SK-N-SH (cell line): Measurements from ENCODE around the gene SAMD4A.

Experiments
- ELF1 ChIP-seq: IDR thresholded peaks from 2 replicates; pipeline ENCODE4 v1.4.0; 2012
- FOSL2 ChIP-seq: IDR thresholded peaks from 2 replicates; pipeline ENCODE4 v1.4.0; 2012; ENCODE audit warnings: low read depth, mild to moderate bottlenecking, moderate library complexity, borderline replicate concordance
- FOXM1 ChIP-seq: IDR thresholded peaks from 2 replicates; pipeline ENCODE4 v1.4.0; 2012; ENCODE audit warnings: low read depth, mild to moderate bottlenecking
- JUND ChIP-seq: IDR thresholded peaks from 2 replicates; pipeline ENCODE4 v1.4.0; 2012
- POLR2AphosphoS5 ChIP-seq: IDR thresholded peaks from 2 replicates; pipeline ENCODE4 v1.6.1; 2012; ENCODE audit warnings: low read depth, low read length
- RAD21 ChIP-seq: IDR thresholded peaks from 2 replicates; pipeline ENCODE4 v1.6.1; 2012; ENCODE audit warnings: mild to moderate bottlenecking, low read length
- TEAD4 ChIP-seq: IDR thresholded peaks from 2 replicates; pipeline ENCODE4 v1.4.0; 2012; ENCODE audit warnings: mild to moderate bottlenecking, borderline replicate concordance; ENCODE audit not compliant: insufficient read depth
- TF ChIP-seq, protein P1 (sequence below): fragments of 200-600 bp; sonication (generic); IDR thresholded peaks from 2 replicates; pipeline ENCODE4 v1.6.1; 2017; ENCODE audit warnings: antibody characterized with exemption, mild to moderate bottlenecking, moderate library complexity
- TF ChIP-seq, protein P2 (sequence below): IDR thresholded peaks from 2 replicates; pipeline ENCODE4 v1.6.1; 2012; ENCODE audit warnings: mild to moderate bottlenecking, low read depth, low read length, moderate library complexity
- TF ChIP-seq, protein P3 (sequence below): IDR thresholded peaks from 2 replicates; pipeline ENCODE4; 2012
- TF ChIP-seq, protein P4 (sequence below): fragments of 150-350 bp; IDR thresholded peaks from 2 replicates; pipeline ENCODE4 v1.6.1; 2016; ENCODE audit warnings: mild to moderate bottlenecking, low read depth, low read length

DNA sequence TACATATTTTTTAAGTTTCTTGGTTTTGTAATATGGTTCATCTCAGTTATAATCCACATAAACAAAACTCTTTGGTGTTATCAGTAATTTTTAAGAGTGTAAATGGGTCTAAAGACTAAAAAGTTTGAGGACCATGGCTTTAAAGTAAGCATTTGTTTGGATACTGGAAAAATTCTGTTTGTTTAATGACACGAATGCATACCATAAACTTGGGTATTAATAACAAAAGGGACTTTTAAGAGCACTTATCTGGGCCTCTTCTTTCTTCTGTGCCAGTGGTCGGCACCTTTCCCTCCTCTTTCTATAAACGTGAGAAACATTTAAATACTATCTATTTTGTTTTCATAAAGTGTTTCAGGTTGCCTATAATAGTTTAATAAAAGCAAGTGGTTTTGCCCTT, 47.4 kb downstream of the SAMD4A start:
- TF ChIP-seq, protein P1, sequence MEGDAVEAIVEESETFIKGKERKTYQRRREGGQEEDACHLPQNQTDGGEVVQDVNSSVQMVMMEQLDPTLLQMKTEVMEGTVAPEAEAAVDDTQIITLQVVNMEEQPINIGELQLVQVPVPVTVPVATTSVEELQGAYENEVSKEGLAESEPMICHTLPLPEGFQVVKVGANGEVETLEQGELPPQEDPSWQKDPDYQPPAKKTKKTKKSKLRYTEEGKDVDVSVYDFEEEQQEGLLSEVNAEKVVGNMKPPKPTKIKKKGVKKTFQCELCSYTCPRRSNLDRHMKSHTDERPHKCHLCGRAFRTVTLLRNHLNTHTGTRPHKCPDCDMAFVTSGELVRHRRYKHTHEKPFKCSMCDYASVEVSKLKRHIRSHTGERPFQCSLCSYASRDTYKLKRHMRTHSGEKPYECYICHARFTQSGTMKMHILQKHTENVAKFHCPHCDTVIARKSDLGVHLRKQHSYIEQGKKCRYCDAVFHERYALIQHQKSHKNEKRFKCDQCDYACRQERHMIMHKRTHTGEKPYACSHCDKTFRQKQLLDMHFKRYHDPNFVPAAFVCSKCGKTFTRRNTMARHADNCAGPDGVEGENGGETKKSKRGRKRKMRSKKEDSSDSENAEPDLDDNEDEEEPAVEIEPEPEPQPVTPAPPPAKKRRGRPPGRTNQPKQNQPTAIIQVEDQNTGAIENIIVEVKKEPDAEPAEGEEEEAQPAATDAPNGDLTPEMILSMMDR, result no peak
- TF ChIP-seq, protein P2, sequence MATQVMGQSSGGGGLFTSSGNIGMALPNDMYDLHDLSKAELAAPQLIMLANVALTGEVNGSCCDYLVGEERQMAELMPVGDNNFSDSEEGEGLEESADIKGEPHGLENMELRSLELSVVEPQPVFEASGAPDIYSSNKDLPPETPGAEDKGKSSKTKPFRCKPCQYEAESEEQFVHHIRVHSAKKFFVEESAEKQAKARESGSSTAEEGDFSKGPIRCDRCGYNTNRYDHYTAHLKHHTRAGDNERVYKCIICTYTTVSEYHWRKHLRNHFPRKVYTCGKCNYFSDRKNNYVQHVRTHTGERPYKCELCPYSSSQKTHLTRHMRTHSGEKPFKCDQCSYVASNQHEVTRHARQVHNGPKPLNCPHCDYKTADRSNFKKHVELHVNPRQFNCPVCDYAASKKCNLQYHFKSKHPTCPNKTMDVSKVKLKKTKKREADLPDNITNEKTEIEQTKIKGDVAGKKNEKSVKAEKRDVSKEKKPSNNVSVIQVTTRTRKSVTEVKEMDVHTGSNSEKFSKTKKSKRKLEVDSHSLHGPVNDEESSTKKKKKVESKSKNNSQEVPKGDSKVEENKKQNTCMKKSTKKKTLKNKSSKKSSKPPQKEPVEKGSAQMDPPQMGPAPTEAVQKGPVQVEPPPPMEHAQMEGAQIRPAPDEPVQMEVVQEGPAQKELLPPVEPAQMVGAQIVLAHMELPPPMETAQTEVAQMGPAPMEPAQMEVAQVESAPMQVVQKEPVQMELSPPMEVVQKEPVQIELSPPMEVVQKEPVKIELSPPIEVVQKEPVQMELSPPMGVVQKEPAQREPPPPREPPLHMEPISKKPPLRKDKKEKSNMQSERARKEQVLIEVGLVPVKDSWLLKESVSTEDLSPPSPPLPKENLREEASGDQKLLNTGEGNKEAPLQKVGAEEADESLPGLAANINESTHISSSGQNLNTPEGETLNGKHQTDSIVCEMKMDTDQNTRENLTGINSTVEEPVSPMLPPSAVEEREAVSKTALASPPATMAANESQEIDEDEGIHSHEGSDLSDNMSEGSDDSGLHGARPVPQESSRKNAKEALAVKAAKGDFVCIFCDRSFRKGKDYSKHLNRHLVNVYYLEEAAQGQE, result no peak
- TF ChIP-seq, protein P3, sequence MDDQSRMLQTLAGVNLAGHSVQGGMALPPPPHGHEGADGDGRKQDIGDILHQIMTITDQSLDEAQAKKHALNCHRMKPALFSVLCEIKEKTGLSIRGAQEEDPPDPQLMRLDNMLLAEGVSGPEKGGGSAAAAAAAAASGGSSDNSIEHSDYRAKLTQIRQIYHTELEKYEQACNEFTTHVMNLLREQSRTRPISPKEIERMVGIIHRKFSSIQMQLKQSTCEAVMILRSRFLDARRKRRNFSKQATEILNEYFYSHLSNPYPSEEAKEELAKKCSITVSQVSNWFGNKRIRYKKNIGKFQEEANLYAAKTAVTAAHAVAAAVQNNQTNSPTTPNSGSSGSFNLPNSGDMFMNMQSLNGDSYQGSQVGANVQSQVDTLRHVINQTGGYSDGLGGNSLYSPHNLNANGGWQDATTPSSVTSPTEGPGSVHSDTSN, result no peak
- TF ChIP-seq RAD21 (no peak), POLR2AphosphoS5 (no peak), ELF1 (no peak), FOXM1 (no peak), FOSL2 (no peak), TEAD4 (no peak), JUND (no peak)
- TF ChIP-seq, protein P4, sequence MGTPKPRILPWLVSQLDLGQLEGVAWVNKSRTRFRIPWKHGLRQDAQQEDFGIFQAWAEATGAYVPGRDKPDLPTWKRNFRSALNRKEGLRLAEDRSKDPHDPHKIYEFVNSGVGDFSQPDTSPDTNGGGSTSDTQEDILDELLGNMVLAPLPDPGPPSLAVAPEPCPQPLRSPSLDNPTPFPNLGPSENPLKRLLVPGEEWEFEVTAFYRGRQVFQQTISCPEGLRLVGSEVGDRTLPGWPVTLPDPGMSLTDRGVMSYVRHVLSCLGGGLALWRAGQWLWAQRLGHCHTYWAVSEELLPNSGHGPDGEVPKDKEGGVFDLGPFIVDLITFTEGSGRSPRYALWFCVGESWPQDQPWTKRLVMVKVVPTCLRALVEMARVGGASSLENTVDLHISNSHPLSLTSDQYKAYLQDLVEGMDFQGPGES, result no peak
